Left ventricle myocardium inferior (tissue), 1 donor: ENCODE results near the gene CTF1. TPM values are rescaled to one million over a fixed set of nuclear protein-coding genes. Genes with fewer than 3 reads are reported as not detected.
A peak's percentile ranks its signal among the peaks of the same experiment; 100 is the strongest.

Experiments
- DNase-seq: peaks from one replicate; pipeline ENCODE4 v3.0.0-alpha.2; 2020
- H3K27ac ChIP-seq: fragments of 200-600 bp; replicated peaks from 2 replicates; pipeline ENCODE4 v1.8.0; 2021
- H3K27me3 ChIP-seq: fragments of 200-600 bp; 2 replicates; pipeline ENCODE4 v1.8.0; 2021; ENCODE audit warnings: low read depth
- H3K36me3 ChIP-seq: fragments of 200-600 bp; 2 replicates; pipeline ENCODE4 v1.8.0; 2021
- H3K4me1 ChIP-seq: fragments of 200-600 bp; 2 replicates; pipeline ENCODE4 v1.8.0; 2021
- H3K4me3 ChIP-seq: fragments of 200-600 bp; 2 replicates; pipeline ENCODE4 v1.8.0; 2021; ENCODE audit warnings: mild to moderate bottlenecking, moderate library complexity
- H3K9me3 ChIP-seq: fragments of 200-600 bp; replicated peaks from 2 replicates; pipeline ENCODE4 v1.8.0; 2021
- CTCF ChIP-seq: fragments of 200-600 bp; IDR thresholded peaks from 2 replicates; pipeline ENCODE4 v1.8.0; 2021; ENCODE audit warnings: antibody characterized with exemption, mild to moderate bottlenecking, borderline replicate concordance
- intact Hi-C: fragments of 100-400 bp; cut with micrococcal nuclease; formaldehyde crosslinking; loops from one replicate; pipeline ENCODE4 v1.11.0; 2022
- total RNA-seq: library from RNA; stranded (reverse); fragmentation: NEBNext Ultra II Directional; extraction: Animal tissue kit (Norgen Biotek cat#: 25700); gene quantifications from one replicate; pipeline ENCODE4 v1.2.1, GENCODE V29; 2021
- donor health status: DM: no; HTN: yes; CAD: no; lungs with severe emphysema.

The CTF1 gene
- total RNA-seq, 1 donor from 2014 or later = 9.6 TPM

DNA sequence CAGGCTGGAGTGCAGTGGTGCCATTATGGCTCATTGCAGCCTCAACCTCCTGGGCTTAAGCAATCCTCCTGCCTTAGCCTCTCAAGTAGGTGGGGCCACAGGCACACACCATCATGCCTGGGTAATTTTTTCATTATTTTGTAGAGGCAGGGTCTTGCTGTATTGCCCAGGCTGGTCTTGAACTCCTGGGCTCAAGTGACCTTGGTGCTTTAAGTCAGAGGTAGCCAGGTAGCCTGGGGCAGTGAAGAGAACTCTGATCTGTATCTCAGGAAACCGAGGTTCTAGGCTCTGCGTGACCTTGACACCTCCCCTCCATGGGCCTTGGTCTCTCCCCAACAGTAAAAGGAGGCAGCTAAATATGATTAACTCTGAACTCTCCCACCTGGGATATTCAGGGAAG is 3.4 kb downstream of the CTF1 start:
- intact Hi-C loops = loop anchor here (10.0 kb wide), 1 partner anchor 55 kb away; no protein-coding TSS in a partner anchor
- no peak overlapping the region for H3K4me3 ChIP-seq
- H3K27ac ChIP-seq = no peak overlapping the region
- no peak for DNase-seq
- TF ChIP-seq CTCF = no peak
- no peaks in the 10 kb centered on the region for H3K27me3 ChIP-seq
- H3K36me3 ChIP-seq = no peaks in the 10 kb centered on the region
- H3K9me3 ChIP-seq = no peaks in the 10 kb centered on the region
- H3K4me1 ChIP-seq = peaks cover 61% of the 10 kb centered on the region

GRCh38 chr16:30900588-30900987 is 4.2 kb downstream of the CTF1 start:
- Histone ChIP-seq H3K27me3 (no peaks in the 10 kb centered on the region), H3K4me1 (peaks cover 55% of the 10 kb centered on the region), H3K9me3 (no peaks in the 10 kb centered on the region), H3K36me3 (no peaks in the 10 kb centered on the region), H3K4me3 (no peak overlapping the region), H3K27ac (no peak overlapping the region)
- no peak for TF ChIP-seq CTCF
- DNase-seq = no peak
- intact Hi-C loops = loop anchor here (10.0 kb wide), 1 partner anchor 56 kb away; no protein-coding TSS in a partner anchor

GRCh38 chr16:30901201-30902028 is 5.0 kb downstream of the CTF1 start:
- no peak for DNase-seq

GRCh38 chr16:30902029-30902972 is 5.9 kb downstream of the CTF1 start:
- H3K36me3 ChIP-seq = no peaks in the 10 kb centered on the region
- H3K27me3 ChIP-seq = no peaks in the 10 kb centered on the region
- peak overlapping the region; percentile 71 for H3K4me3 ChIP-seq
- peak; percentile 73 for DNase-seq
- intact Hi-C loops = loop anchor here (10.0 kb wide), 1 partner anchor 58 kb away; no protein-coding TSS in a partner anchor
- H3K4me1 ChIP-seq = peaks cover 39% of the 10 kb centered on the region
- no peaks in the 10 kb centered on the region for H3K9me3 ChIP-seq
- TF ChIP-seq CTCF = peak; percentile 45
- peak overlapping the region; percentile 96 for H3K27ac ChIP-seq

More at GRCh38 chr16:30901201-30902028, 5.0 kb downstream of the CTF1 start:
- Histone ChIP-seq H3K36me3 (no peaks in the 10 kb centered on the region), H3K4me3 (peak overlapping the region; percentile 71), H3K27ac (peak overlapping the region; percentile 96), H3K4me1 (peaks cover 48% of the 10 kb centered on the region), H3K9me3 (no peaks in the 10 kb centered on the region), H3K27me3 (no peaks in the 10 kb centered on the region)
- intact Hi-C loops = loop anchor here (10.0 kb wide), 1 partner anchor 57 kb away; no protein-coding TSS in a partner anchor
- no peak for TF ChIP-seq CTCF

DNA sequence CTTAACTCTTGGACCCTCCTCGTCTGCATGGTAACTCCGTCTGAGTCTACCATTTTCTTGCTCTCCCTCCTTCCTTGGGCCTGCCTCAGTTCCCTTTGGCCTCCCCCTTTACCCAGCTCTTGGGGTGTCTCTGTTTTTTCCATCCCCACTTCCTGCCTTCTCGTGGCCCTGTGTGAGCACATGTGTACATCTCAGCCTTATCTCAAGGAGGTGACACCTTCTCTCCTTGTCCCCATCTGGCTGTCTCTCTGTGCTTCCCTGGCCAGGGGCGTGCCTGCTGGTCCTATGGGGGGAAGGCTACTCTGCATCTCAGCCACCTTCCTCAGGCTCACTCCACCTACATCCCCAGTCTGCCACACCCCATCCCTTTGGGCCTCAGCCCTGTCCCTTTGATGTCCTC is 6.6 kb downstream of the CTF1 start:
- no peaks in the 10 kb centered on the region for H3K9me3 ChIP-seq
- DNase-seq = no peak
- intact Hi-C loops = loop anchor here (10.0 kb wide), 1 partner anchor 58 kb away; no protein-coding TSS in a partner anchor
- no peak for TF ChIP-seq CTCF
- peak overlapping the region; percentile 71 for H3K4me3 ChIP-seq
- H3K27me3 ChIP-seq = no peaks in the 10 kb centered on the region
- peaks cover 35% of the 10 kb centered on the region for H3K4me1 ChIP-seq
- H3K27ac ChIP-seq = peak overlapping the region; percentile 96
- no peaks in the 10 kb centered on the region for H3K36me3 ChIP-seq
